PFSK-1 (cell line): ENCODE data around the gene PLEKHG4B.

Experiments used
- FOXP2 ChIP-seq: optimal IDR thresholded peaks from 2 replicates; pipeline ENCODE3; 2011; ENCODE audit warnings: borderline replicate concordance, control low read depth, inconsistent platforms; ENCODE audit not compliant: insufficient read depth; ENCODE audit errors: extremely low read length, extremely low read depth
- POLR2AphosphoS5 ChIP-seq: IDR thresholded peaks from 2 replicates; pipeline ENCODE4 v1.6.1; 2012; ENCODE audit warnings: low read depth, mild to moderate bottlenecking, control low read depth, low read length, moderate library complexity
- REST ChIP-seq, 2 experiments: IDR thresholded peaks; 2 replicates each; pipeline versions ENCODE4 v1.6.1 to v1.8.0; 2011 to 2012; ENCODE audit warnings: low read depth in 2 of 2, low read length in 2 of 2, control low read depth in 1 of 2, inconsistent platforms in 1 of 2, mild to moderate bottlenecking in 1 of 2, moderate library complexity in 1 of 2; ENCODE audit not compliant: insufficient read depth in 1 of 2
- SIN3A ChIP-seq: IDR thresholded peaks from 2 replicates; pipeline ENCODE4 v1.6.1; 2012; ENCODE audit warnings: mild to moderate bottlenecking, low read length, moderate library complexity, borderline replicate concordance; ENCODE audit not compliant: insufficient read depth
- TAF1 ChIP-seq: IDR thresholded peaks from 2 replicates; pipeline ENCODE4 v1.6.1; 2012; ENCODE audit warnings: low read length, control low read depth, borderline replicate concordance; ENCODE audit not compliant: insufficient read depth

The PLEKHG4B gene

GRCh38 chr5:102411-103043 lies 10.6 kb downstream of the PLEKHG4B start:
- TF ChIP-seq POLR2AphosphoS5 (no peak), FOXP2 (no peak), TAF1 (no peak), REST (IDR thresholded peaks at IDR 0.05; ENCODE audit: insufficient read depth in 1 of 2, low read depth in 2 of 2, low read length in 2 of 2) (no peak), SIN3A (no peak)

- TF ChIP-seq FOXP2: no peak
- no peak for TF ChIP-seq SIN3A
- no peak for TF ChIP-seq POLR2AphosphoS5
- no peak for TF ChIP-seq TAF1
- TF ChIP-seq REST (IDR thresholded peaks at IDR 0.05; ENCODE audit: insufficient read depth in 1 of 2, low read depth in 2 of 2, low read length in 2 of 2): no peak
Observed at GRCh38 chr5:104778-105296, 12.9 kb downstream of the PLEKHG4B start.

- no peak for TF ChIP-seq SIN3A
- TF ChIP-seq POLR2AphosphoS5: no peak
- no peak for TF ChIP-seq REST (IDR thresholded peaks at IDR 0.05; ENCODE audit: insufficient read depth in 1 of 2, low read depth in 2 of 2, low read length in 2 of 2)
- no peak for TF ChIP-seq TAF1
- no peak for TF ChIP-seq FOXP2
Observed at GRCh38 chr5:105504-106070, 13.6 kb downstream of the PLEKHG4B start.

- TF ChIP-seq SIN3A (no peak), POLR2AphosphoS5 (no peak), TAF1 (no peak), REST (IDR thresholded peaks at IDR 0.05; ENCODE audit: insufficient read depth in 1 of 2, low read depth in 2 of 2, low read length in 2 of 2) (no peak), FOXP2 (no peak)
Observed at GRCh38 chr5:106587-106986, 14.6 kb downstream of the PLEKHG4B start.

GRCh38 chr5:107526-107925 lies 15.6 kb downstream of the PLEKHG4B start:
- TF ChIP-seq REST (IDR thresholded peaks at IDR 0.05; ENCODE audit: insufficient read depth in 1 of 2, low read depth in 2 of 2, low read length in 2 of 2) (no peak), POLR2AphosphoS5 (no peak)
